ENCODE measurements around the gene CUEDC2. TPM values are rescaled to one million over a fixed set of nuclear protein-coding genes. Genes with fewer than 3 reads are reported as not detected.
A peak's percentile ranks its signal among the peaks of the same experiment; 100 is the strongest.
"Not testable (repeated sequence)": the region's sequence is repeated elsewhere in the genome, so short reads cannot be mapped to it uniquely, and the experiment has no call there.

CUEDC2 gene
- total and polyA plus RNA-seq, 7 experiments from 2014 or later, result 27.0 to 69.0 (median 36.1) TPM

GRCh38 chr10:102458656-102459055, 26.3 kb upstream of the CUEDC2 start:
- Histone ChIP-seq H3K9me3 (ENCODE audit: control insufficient read depth in 2 of 3, low read length in 3 of 3) (no peaks in the 10 kb centered on the region), H3K36me3 (ENCODE audit: control insufficient read depth in 2 of 3, insufficient read depth in 3 of 3, low read length in 3 of 3) (peaks cover 0 to 7% (median 3%) of the 10 kb centered on the region in 3 experiments), H3K27me3 (ENCODE audit: control insufficient read depth in 2 of 2, insufficient read depth in 2 of 2, low read length in 2 of 2) (no peaks in the 10 kb centered on the region), H3K4me3 (ENCODE audit: low read length) (no peak overlapping the region), H3K27ac (ENCODE audit: low read depth, low read length) (no peak overlapping the region), H3K4me1 (ENCODE audit: control insufficient read depth in 2 of 2, insufficient read depth in 2 of 2, low read length in 2 of 2) (peaks cover 9 to 14% of the 10 kb centered on the region in 2 donors)
- no peaks in the 10 kb centered on the region for H3K9me3 Mint-ChIP-seq
- peak overlapping the region in 2 of 9 donors; percentile 46 to 89 for H3K27ac Mint-ChIP-seq
- peaks cover 0 to 3% (median 0%) of the 10 kb centered on the region in 5 donors for H3K36me3 Mint-ChIP-seq
- ChIA-PET CTCF (interaction anchor here (0.7 kb wide), 1 partner anchor 290 kb away, joined by 4 read pairs; no protein-coding TSS in a partner anchor), POLR2A (interaction anchor here (1.2 to 5.5 kb wide), 2 partner anchors 8 to 23 kb away, joined by 3 to 73 read pairs; partner anchors contain the start of gene C10orf95)
- ATAC-seq (no peak), DNase-seq (no peak)
- no peak overlapping the region for H3K4me3 Mint-ChIP-seq
- intact Hi-C loops (cut with micrococcal nuclease), result no loop called here
- peaks cover 0 to 2% (median 0%) of the 10 kb centered on the region in 5 donors for H3K27me3 Mint-ChIP-seq
- peaks cover 19 to 37% (median 33%) of the 10 kb centered on the region in 7 donors for H3K4me1 Mint-ChIP-seq

GRCh38 chr10:102457591-102458150, 25.3 kb upstream of the CUEDC2 start:
- Histone ChIP-seq H3K4me1 (ENCODE audit: control insufficient read depth in 2 of 2, insufficient read depth in 2 of 2, low read length in 2 of 2) (peaks cover 9 to 14% of the 10 kb centered on the region in 2 donors), H3K36me3 (ENCODE audit: control insufficient read depth in 2 of 3, insufficient read depth in 3 of 3, low read length in 3 of 3) (peaks cover 0 to 7% (median 3%) of the 10 kb centered on the region in 3 experiments), H3K4me3 (ENCODE audit: low read length) (no peak overlapping the region), H3K9me3 (ENCODE audit: control insufficient read depth in 2 of 3, low read length in 3 of 3) (no peaks in the 10 kb centered on the region), H3K27me3 (ENCODE audit: control insufficient read depth in 2 of 2, insufficient read depth in 2 of 2, low read length in 2 of 2) (no peaks in the 10 kb centered on the region), H3K27ac (ENCODE audit: low read depth, low read length) (no peak overlapping the region)
- Mint-ChIP-seq H3K27ac (peak overlapping the region in 7 of 9 donors; percentile 20 to 84 (median 67)), H3K4me1 (peaks cover 22 to 37% (median 33%) of the 10 kb centered on the region in 7 donors), H3K36me3 (peaks cover 0 to 5% (median 4%) of the 10 kb centered on the region in 5 donors), H3K4me3 (no peak overlapping the region), H3K27me3 (no peaks in the 10 kb centered on the region), H3K9me3 (no peaks in the 10 kb centered on the region)
- ChIA-PET CTCF (no interaction called here), POLR2A (interaction anchor here (1.2 to 5.5 kb wide), 3 partner anchors 7 to 35 kb away, joined by 3 to 73 read pairs (median 7); partner anchors contain the start of gene C10orf95)
- ATAC-seq (no peak), DNase-seq (no peak)
- intact Hi-C loops (cut with micrococcal nuclease), result no loop called here

- H3K36me3 Mint-ChIP-seq, result peaks cover 0 to 9% (median 4%) of the 10 kb centered on the region in 5 donors
- CTCF ChIA-PET, result interaction anchor here (0.6 kb wide), 1 partner anchor 222 kb away, joined by 3 read pairs; no protein-coding TSS in a partner anchor
- intact Hi-C loops (cut with micrococcal nuclease), result no loop called here
- Histone ChIP-seq H3K4me1 (ENCODE audit: control insufficient read depth in 2 of 2, insufficient read depth in 2 of 2, low read length in 2 of 2) (peaks cover 9 to 10% of the 10 kb centered on the region in 2 donors), H3K4me3 (ENCODE audit: low read length) (no peak overlapping the region), H3K27ac (ENCODE audit: low read depth, low read length) (peak overlapping the region; percentile 3), H3K27me3 (ENCODE audit: control insufficient read depth in 2 of 2, insufficient read depth in 2 of 2, low read length in 2 of 2) (no peaks in the 10 kb centered on the region), H3K9me3 (ENCODE audit: control insufficient read depth in 2 of 3, low read length in 3 of 3) (no peaks in the 10 kb centered on the region), H3K36me3 (ENCODE audit: control insufficient read depth in 2 of 3, insufficient read depth in 3 of 3, low read length in 3 of 3) (peaks cover 0 to 7% (median 3%) of the 10 kb centered on the region in 3 experiments)
- H3K27ac Mint-ChIP-seq, result peak overlapping the region in 2 of 9 donors; percentile 22 to 64
- H3K4me1 Mint-ChIP-seq, result peaks cover 16 to 32% (median 25%) of the 10 kb centered on the region in 7 donors
- H3K9me3 Mint-ChIP-seq, result no peaks in the 10 kb centered on the region
- no peak for ATAC-seq
- H3K27me3 Mint-ChIP-seq, result no peaks in the 10 kb centered on the region
- DNase-seq, result no peak
- H3K4me3 Mint-ChIP-seq, result no peak overlapping the region
- POLR2A ChIA-PET, result interaction anchor here (0.6 to 2.1 kb wide), 3 partner anchors 10 to 49 kb away, joined by 3 to 7 read pairs (median 3); no protein-coding TSS in a partner anchor
These were observed 23.6 kb upstream of the CUEDC2 start for GRCh38 chr10:102455893-102456471.

GRCh38 chr10:102454662-102455487, 22.5 kb upstream of the CUEDC2 start:
- CTCF ChIA-PET; H3K4me3 Mint-ChIP-seq; ATAC-seq; H3K9me3 Mint-ChIP-seq; H3K27me3 ChIP-seq (ENCODE audit: control insufficient read depth in 2 of 2, insufficient read depth in 2 of 2, low read length in 2 of 2); H3K36me3 ChIP-seq (ENCODE audit: control insufficient read depth in 2 of 3, insufficient read depth in 3 of 3, low read length in 3 of 3); H3K9me3 ChIP-seq (ENCODE audit: control insufficient read depth in 2 of 3, low read length in 3 of 3); H3K36me3 Mint-ChIP-seq; POLR2A ChIA-PET; H3K4me3 ChIP-seq (ENCODE audit: low read length); H3K27ac ChIP-seq (ENCODE audit: low read depth, low read length); H3K4me1 ChIP-seq (ENCODE audit: control insufficient read depth in 2 of 2, insufficient read depth in 2 of 2, low read length in 2 of 2); DNase-seq; H3K27me3 Mint-ChIP-seq: not testable (repeated sequence)
- peak overlapping the region in 1 of 9 donors; percentile 48 for H3K27ac Mint-ChIP-seq
- peaks cover 12 to 24% (median 21%) of the 10 kb centered on the region in 7 donors for H3K4me1 Mint-ChIP-seq
- intact Hi-C loops (cut with micrococcal nuclease), result loop anchor here in 1 of 2 donors (5.0 kb wide), 2 partner anchors 187 to 398 kb away; partner anchors contain the start of genes ARMH3 and TRIM8

- H3K4me1 ChIP-seq (ENCODE audit: control insufficient read depth in 2 of 2, insufficient read depth in 2 of 2, low read length in 2 of 2), result peaks cover 12 to 14% of the 10 kb centered on the region in 2 donors
- peak overlapping the region in 2 of 9 donors; percentile 56 to 67 for H3K27ac Mint-ChIP-seq
- H3K4me3 Mint-ChIP-seq, result no peak overlapping the region
- H3K36me3 ChIP-seq (ENCODE audit: control insufficient read depth in 2 of 3, insufficient read depth in 3 of 3, low read length in 3 of 3), result peaks cover 0 to 7% (median 3%) of the 10 kb centered on the region in 3 experiments
- no peak overlapping the region for H3K4me3 ChIP-seq (ENCODE audit: low read length)
- no peaks in the 10 kb centered on the region for H3K27me3 Mint-ChIP-seq
- no peaks in the 10 kb centered on the region for H3K27me3 ChIP-seq (ENCODE audit: control insufficient read depth in 2 of 2, insufficient read depth in 2 of 2, low read length in 2 of 2)
- H3K9me3 ChIP-seq (ENCODE audit: control insufficient read depth in 2 of 3, low read length in 3 of 3), result no peaks in the 10 kb centered on the region
- no peaks in the 10 kb centered on the region for H3K9me3 Mint-ChIP-seq
- ChIA-PET CTCF (interaction anchor here (0.9 kb wide), 1 partner anchor 31 kb away, joined by 3 read pairs; no protein-coding TSS in a partner anchor), POLR2A (interaction anchor here (0.6 to 6.7 kb wide), 4 partner anchors 20 to 119 kb away, joined by 3 to 157 read pairs (median 38); partner anchors contain the start of genes CUEDC2 and FBXL15)
- no peak overlapping the region for H3K27ac ChIP-seq (ENCODE audit: low read depth, low read length)
- peaks cover 0 to 9% (median 4%) of the 10 kb centered on the region in 5 donors for H3K36me3 Mint-ChIP-seq
- intact Hi-C loops (cut with micrococcal nuclease), result loop anchor here in 1 of 2 donors (5.0 kb wide), 2 partner anchors 189 to 396 kb away; partner anchors contain the start of genes ARMH3 and TRIM8
- no peak for ATAC-seq
- DNase-seq, result no peak
- H3K4me1 Mint-ChIP-seq, result peaks cover 20 to 32% (median 26%) of the 10 kb centered on the region in 7 donors
These were observed 21.1 kb upstream of the CUEDC2 start for GRCh38 chr10:102453502-102453901.

Data from naive thymus-derived CD4-positive, alpha-beta T cell (primary cell).